Ovary (tissue), 9 donors: ENCODE measurements around the gene SMTNL1. TPM values are rescaled to one million over a fixed set of nuclear protein-coding genes. Genes with fewer than 3 reads are reported as not detected.

ENCODE experiments used
- DNase-seq, 5 donors: peaks; one replicate each; pipeline ENCODE4 v3.0.0-alpha.2; 2019 to 2020
- H3K27ac ChIP-seq, 2 donors: fragments of 200-600 bp; one replicate each; pipeline versions ENCODE4 v1.5.1 to v1.8.0; 2019 to 2022
- H3K27me3 ChIP-seq: fragments of 200-600 bp; one replicate; pipeline ENCODE4 v1.8.0; 2022
- H3K36me3 ChIP-seq: fragments of 200-600 bp; sonication (generic); one replicate; pipeline ENCODE4 v1.5.1; 2019
- H3K4me1 ChIP-seq: one replicate; pipeline ENCODE4 v1.8.1; 2013; ENCODE audit warnings: mild to moderate bottlenecking, moderate library complexity; ENCODE audit not compliant: insufficient read depth
- H3K4me3 ChIP-seq: fragments of 200-600 bp; sonication (generic); one replicate; pipeline ENCODE4 v1.5.1; 2017
- H3K9me3 ChIP-seq, 2 donors: fragments of 200-600 bp in 1 of 2; sonication (generic) in 1 of 2; one replicate each; pipeline versions ENCODE4 v1.5.1 to v1.8.1; 2013 to 2019; ENCODE audit warnings: mild to moderate bottlenecking in 1 of 2, moderate library complexity in 1 of 2
- CTCF ChIP-seq, 3 donors: fragments of 450-650 bp in 2 of 3; fragments of 200-600 bp in 1 of 3; IDR thresholded peaks; one replicate each; pipeline versions ENCODE4 v1.5.1 to v1.8.0; 2016 to 2022; ENCODE audit warnings: antibody characterized with exemption in 3 of 3, mild to moderate bottlenecking in 1 of 3
- EP300 ChIP-seq: sonication (generic); formaldehyde crosslinking; IDR thresholded peaks from one replicate; pipeline ENCODE4 v1.6.1; 2017; ENCODE audit warnings: antibody characterized with exemption
- POLR2A ChIP-seq: fragments of 450-650 bp; IDR thresholded peaks from one replicate; pipeline ENCODE4 v1.6.1; 2017; ENCODE audit warnings: antibody characterized with exemption, mild to moderate bottlenecking, moderate library complexity
- WGBS, 3 donors: extraction: QIAGEN DNeasy Blood & Tissue Kit in 1 of 3; methylation state at CpG; one replicate each; pipeline versions ENCODE4 v1.1.5 to v1.1.7; 2013 to 2017; 5-methylcytosine and 5-hydroxymethylcytosine counted together
- intact Hi-C, 4 donors: fragments of 100-400 bp; cut with DNase I; formaldehyde crosslinking; loops; one replicate each; pipeline versions ENCODE4 v1.11.0 to v1.15.1; 2022 to 2023
- polyA plus RNA-seq, 2 donors: library from polyadenylated mRNA; stranded (reverse); fragments of 200-250 nt in 1 of 2; fragments of 350-450 nt in 1 of 2; fragmentation: Illumina TruSeq in 1 of 2; extraction: RNeasy Lipid Tissue Mini Kit (QIAGEN cat#74804) in 1 of 2; gene quantifications; one replicate each; pipeline ENCODE4 v1.2.3, GENCODE V29; 2013 to 2014
- total RNA-seq, 7 donors: library from RNA; depleted of rRNA in 2 of 7; stranded (reverse); fragments of >200 nt in 2 of 7; fragmentation: NEBNext Ultra II Directional in 3 of 7; extraction: Animal tissue kit (Norgen Biotek cat#: 25700) in 3 of 7; gene quantifications; one replicate each; pipeline versions ENCODE4 v1.1.0 to v1.2.4, GENCODE V29; 2016 to 2023
- donor health status: DM: no; HTN: no; CAD: no; lungs with moderate emphysema.
- donor health status: DM: no; HTN: no; CAD: no.
- donor health status: Bipolar disorder and iron deficiency.
- donor health status: DM: yes; HTN: yes; CAD: no.
- donor health status: DM: no; HTN: no; CAD: no.
- donor health status: DM: yes; HTN: yes; CAD: no.

The SMTNL1 gene
- total and polyA plus RNA-seq, 9 donors, result not detected

GRCh38 chr11:57523419-57523818, 14.0 kb upstream of the SMTNL1 start:
- Histone ChIP-seq H3K4me1 (no peaks in the 10 kb centered on the region), H3K27ac (no peak overlapping the region), H3K9me3 (no peaks in the 10 kb centered on the region), H3K27me3 (no peaks in the 10 kb centered on the region), H3K36me3 (no peaks in the 10 kb centered on the region), H3K4me3 (no peak overlapping the region)
- TF ChIP-seq CTCF (IDR thresholded peaks at IDR 0.05), result no peak
- no peak for TF ChIP-seq POLR2A
- TF ChIP-seq EP300, result no peak
- no peak for DNase-seq
- 87 to 92% (median 88%) methylated on average over 4 of the region's 4 CpGs for WGBS, 3 donors
- intact Hi-C loops, result loop anchor here in 2 of 4 donors (5.0 to 10.0 kb wide), 2 partner anchors 61 to 69 kb away; partner anchors contain the start of gene RTN4RL2 (in 1 of the 2)

- no peak overlapping the region for H3K4me3 ChIP-seq
- H3K4me1 ChIP-seq, result peaks cover 4% of the 10 kb centered on the region
- 15 to 17% (median 16%) methylated on average over 7 of the region's 7 CpGs for WGBS, 3 donors
- TF ChIP-seq CTCF (IDR thresholded peaks at IDR 0.05), result peak; percentile 82 to 94 (median 90)
- TF ChIP-seq EP300, result no peak
- intact Hi-C loops, result loop anchor here (2.0 to 10.0 kb wide), 4 partner anchors 34 to 72 kb away; no protein-coding TSS in a partner anchor
- DNase-seq, result peak; percentile 62 to 83 (median 81)
- H3K27me3 ChIP-seq, result no peaks in the 10 kb centered on the region
- H3K36me3 ChIP-seq, result no peaks in the 10 kb centered on the region
- no peak overlapping the region for H3K27ac ChIP-seq
- no peaks in the 10 kb centered on the region for H3K9me3 ChIP-seq
These were observed 10.3 kb upstream of the SMTNL1 start for GRCh38 chr11:57527056-57527631.

- no peak for DNase-seq
- H3K27me3 ChIP-seq, result no peaks in the 10 kb centered on the region
- intact Hi-C loops, result loop anchor here in 2 of 4 donors (5.0 to 10.0 kb wide), 2 partner anchors 72 to 74 kb away; no protein-coding TSS in a partner anchor
- H3K4me1 ChIP-seq, result peaks cover 4% of the 10 kb centered on the region
- H3K36me3 ChIP-seq, result no peaks in the 10 kb centered on the region
- no peak overlapping the region for H3K4me3 ChIP-seq
- no peak overlapping the region for H3K27ac ChIP-seq
- no peak for TF ChIP-seq EP300
- TF ChIP-seq POLR2A, result no peak
- TF ChIP-seq CTCF (IDR thresholded peaks at IDR 0.05), result no peak
- H3K9me3 ChIP-seq, result no peaks in the 10 kb centered on the region
These were observed 8.4 kb upstream of the SMTNL1 start for GRCh38 chr11:57529012-57529411.

GRCh38 chr11:57530215-57530595, 7.2 kb upstream of the SMTNL1 start:
- WGBS, 3 donors, result 1 to 2% (median 1%) methylated on average over 16 to 17 of the region's 17 CpGs
- Histone ChIP-seq H3K9me3 (no peaks in the 10 kb centered on the region), H3K27me3 (no peaks in the 10 kb centered on the region), H3K36me3 (no peaks in the 10 kb centered on the region), H3K4me1 (peaks cover 4% of the 10 kb centered on the region), H3K4me3 (peak overlapping the region; percentile 63), H3K27ac (no peak overlapping the region)
- DNase-seq, result peak in 2 of 5 donors; percentile 23 to 44
- TF ChIP-seq CTCF (IDR thresholded peaks at IDR 0.05), result no peak
- TF ChIP-seq EP300, result no peak
- no peak for TF ChIP-seq POLR2A
- intact Hi-C loops, result loop anchor here in 1 of 4 donors (2.0 kb wide), 1 partner anchor 29 kb away; no protein-coding TSS in a partner anchor
